ENCODE data around the gene WDR88.
A peak's percentile ranks its signal among the peaks of the same experiment; 100 is the strongest.
"Not testable (repeated sequence)": the region's sequence is repeated elsewhere in the genome, so short reads cannot be mapped to it uniquely, and the experiment has no call there.

Gene WDR88

GRCh38 chr19:33132021-33132420 is at the start of gene WDR88:
Gene WDR88 (plus strand): TSS chr19:33132114. CDS start chr19:33132170, 56 bp downstream.
- DNase-seq = no peak

- DNase-seq = peak in 1 of 2 experiments; percentile 55
Observed at GRCh38 chr19:33085570-33086128, 46.3 kb upstream of the WDR88 start.

GRCh38 chr19:33086955-33087354 is 45.0 kb upstream of the WDR88 start:
- DNase-seq = no peak

- DNase-seq = no peak
Observed at GRCh38 chr19:33089010-33089409, 42.9 kb upstream of the WDR88 start.

GRCh38 chr19:33090179-33090578 is 41.7 kb upstream of the WDR88 start:
- DNase-seq = no peak

GRCh38 chr19:33093420-33094210 is 38.3 kb upstream of the WDR88 start:
- DNase-seq = no peak

- no peak for DNase-seq
Observed at GRCh38 chr19:33094436-33095067, 37.4 kb upstream of the WDR88 start.

GRCh38 chr19:33096005-33096404 is 35.9 kb upstream of the WDR88 start:
- no peak for DNase-seq

GRCh38 chr19:33098055-33098534 is 33.8 kb upstream of the WDR88 start:
- DNase-seq = no peak

GRCh38 chr19:33100894-33101644 is 30.8 kb upstream of the WDR88 start:
- DNase-seq = no peak

GRCh38 chr19:33102893-33103292 is 29.0 kb upstream of the WDR88 start:
- DNase-seq = no peak

GRCh38 chr19:33108161-33108560 is 23.8 kb upstream of the WDR88 start:
- no peak for DNase-seq

GRCh38 chr19:33110137-33110910 is 21.6 kb upstream of the WDR88 start:
- no peak for DNase-seq

- no peak for DNase-seq
Observed at GRCh38 chr19:33111587-33111986, 20.3 kb upstream of the WDR88 start.

GRCh38 chr19:33114312-33114711 is 17.6 kb upstream of the WDR88 start:
- DNase-seq = no peak

- DNase-seq = no peak
Observed at GRCh38 chr19:33117501-33117900, 14.4 kb upstream of the WDR88 start.

GRCh38 chr19:33118643-33119042 is 13.3 kb upstream of the WDR88 start:
- no peak for DNase-seq

GRCh38 chr19:33124207-33125098 is 7.5 kb upstream of the WDR88 start:
- DNase-seq = no peak

GRCh38 chr19:33125929-33126388 is 6.0 kb upstream of the WDR88 start:
- DNase-seq = no peak

- not testable (repeated sequence) for DNase-seq
Observed at GRCh38 chr19:33126712-33127111, 5.2 kb upstream of the WDR88 start.

GRCh38 chr19:33129901-33130300 is 2.0 kb upstream of the WDR88 start:
- no peak for DNase-seq
